Purkinje cell (primary cell): ENCODE data around the gene TREML2. TPM values are rescaled to one million over a fixed set of nuclear protein-coding genes. Genes with fewer than 3 reads are reported as not detected.

Source experiments
- polyA plus RNA-seq: library from polyadenylated mRNA; unstranded; fragments of >200 nt; fragmentation: Nextera tagmentation; gene quantifications from 2 replicates; pipeline ENCODE4 v1.2.1, GENCODE V29; 2014

The TREML2 gene, protein sequence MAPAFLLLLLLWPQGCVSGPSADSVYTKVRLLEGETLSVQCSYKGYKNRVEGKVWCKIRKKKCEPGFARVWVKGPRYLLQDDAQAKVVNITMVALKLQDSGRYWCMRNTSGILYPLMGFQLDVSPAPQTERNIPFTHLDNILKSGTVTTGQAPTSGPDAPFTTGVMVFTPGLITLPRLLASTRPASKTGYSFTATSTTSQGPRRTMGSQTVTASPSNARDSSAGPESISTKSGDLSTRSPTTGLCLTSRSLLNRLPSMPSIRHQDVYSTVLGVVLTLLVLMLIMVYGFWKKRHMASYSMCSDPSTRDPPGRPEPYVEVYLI
- polyA plus RNA-seq: not detected in 2 replicates

DNA sequence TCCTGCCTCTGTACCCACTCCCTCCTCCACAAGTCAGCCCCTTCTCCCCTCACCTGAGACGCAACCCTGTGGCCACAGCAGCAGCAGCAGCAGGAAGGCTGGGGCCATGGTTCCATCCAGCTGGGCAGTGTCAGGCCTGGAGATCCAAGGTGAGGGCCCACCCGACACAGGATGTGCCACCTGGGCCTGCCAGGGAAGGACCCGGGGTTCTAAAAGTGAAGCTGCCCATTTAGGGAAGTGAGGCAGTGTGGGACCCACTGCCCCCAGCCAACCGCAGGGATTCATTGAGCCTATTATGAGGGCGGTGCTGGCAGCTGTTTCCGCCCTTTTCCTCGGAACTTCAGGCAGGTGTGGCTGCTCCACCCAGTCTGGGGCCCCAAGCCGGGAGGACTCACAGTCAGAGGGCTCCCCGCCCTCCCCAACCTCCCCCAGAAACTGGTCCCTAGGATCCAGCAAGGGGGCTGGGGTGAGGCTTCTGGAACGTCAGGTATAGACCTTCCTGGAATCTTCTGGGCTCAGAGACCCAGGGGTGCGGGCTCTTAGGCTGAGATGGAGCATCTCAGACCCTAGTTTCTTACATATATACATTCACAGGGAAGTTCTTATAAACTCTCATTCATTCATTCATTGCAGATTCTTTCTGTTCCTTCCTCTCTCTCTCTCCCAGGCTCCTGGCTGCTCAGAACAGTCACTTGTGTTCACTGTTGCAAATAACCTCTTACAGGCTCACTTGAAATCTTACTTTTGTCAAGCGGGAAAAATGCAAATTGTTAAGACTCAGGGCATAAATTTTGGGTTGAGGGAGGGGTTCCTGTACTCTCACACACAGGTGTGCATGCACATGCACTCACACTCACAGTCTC lies at the start of gene TREML2:
TREML2 (minus strand) TSS at position 249 of the 863 bp plus-strand sequence; CDS start at position 108, 141 bp downstream.

DNA sequence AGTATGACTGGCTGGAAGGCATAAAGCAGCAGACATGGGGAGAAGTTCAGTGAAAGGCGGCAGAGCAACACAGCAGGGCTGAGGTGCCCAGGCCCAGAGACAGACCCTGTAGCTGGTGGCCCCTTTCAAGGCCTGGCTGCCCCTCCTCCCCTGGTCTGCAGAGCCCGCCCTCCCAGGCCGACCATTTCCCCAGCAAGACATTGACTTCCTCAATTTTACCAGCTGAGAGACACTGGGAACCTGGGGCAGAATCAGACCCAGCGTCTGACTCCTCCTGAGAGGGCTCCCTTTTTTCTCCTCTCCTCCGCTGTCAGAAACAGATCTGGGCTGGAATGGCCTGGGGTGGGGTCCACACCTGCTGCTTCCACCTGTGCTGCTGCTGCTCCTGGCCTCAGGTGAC lies 27.1 kb upstream of the TREML2 start, which contains the start of gene TREML4:
TREML4 (plus strand) TSS at position 254 of the 400 bp plus-strand sequence; CDS start at position 333, 79 bp downstream.

DNA sequence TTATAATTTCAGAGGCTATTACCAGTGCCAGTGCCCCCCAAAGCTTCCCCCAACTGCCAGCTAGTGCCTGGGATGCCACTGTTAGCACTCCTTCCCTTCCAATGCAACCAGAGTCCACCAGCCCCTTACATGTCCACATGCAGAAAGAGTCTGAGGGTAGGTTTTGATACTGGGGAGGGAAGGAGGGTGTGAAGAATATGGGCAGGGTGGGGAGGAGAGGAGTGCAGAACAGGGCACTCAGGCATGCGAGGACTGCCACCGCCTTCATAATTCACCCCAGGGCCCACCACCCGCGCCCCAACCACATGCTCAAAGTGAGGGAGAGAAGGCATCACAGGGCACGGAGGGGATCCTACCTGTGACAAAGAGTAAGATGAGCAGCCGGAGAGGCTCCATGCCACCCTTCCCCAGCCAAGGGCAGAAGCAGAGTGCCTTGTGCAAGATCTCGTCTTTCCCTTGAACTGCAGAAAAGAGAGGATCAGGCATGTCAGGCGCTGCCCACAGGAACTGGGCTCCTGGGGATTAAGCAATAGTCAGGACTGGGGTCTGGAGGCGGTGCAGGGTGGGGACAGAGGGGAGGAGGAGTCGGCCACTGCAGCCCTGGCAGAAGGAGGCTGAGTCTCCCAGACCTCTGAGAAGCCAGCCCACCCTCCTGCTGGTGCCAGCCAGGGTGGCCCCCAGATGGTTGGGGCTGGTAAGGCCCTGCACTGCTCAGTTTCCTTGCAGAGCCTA lies 38.1 kb downstream of the TREML2 start, which contains the start of gene TREM2:
TREM2 (minus strand) TSS at position 430 of the 732 bp plus-strand sequence; CDS start at position 396, 34 bp downstream.

DNA sequence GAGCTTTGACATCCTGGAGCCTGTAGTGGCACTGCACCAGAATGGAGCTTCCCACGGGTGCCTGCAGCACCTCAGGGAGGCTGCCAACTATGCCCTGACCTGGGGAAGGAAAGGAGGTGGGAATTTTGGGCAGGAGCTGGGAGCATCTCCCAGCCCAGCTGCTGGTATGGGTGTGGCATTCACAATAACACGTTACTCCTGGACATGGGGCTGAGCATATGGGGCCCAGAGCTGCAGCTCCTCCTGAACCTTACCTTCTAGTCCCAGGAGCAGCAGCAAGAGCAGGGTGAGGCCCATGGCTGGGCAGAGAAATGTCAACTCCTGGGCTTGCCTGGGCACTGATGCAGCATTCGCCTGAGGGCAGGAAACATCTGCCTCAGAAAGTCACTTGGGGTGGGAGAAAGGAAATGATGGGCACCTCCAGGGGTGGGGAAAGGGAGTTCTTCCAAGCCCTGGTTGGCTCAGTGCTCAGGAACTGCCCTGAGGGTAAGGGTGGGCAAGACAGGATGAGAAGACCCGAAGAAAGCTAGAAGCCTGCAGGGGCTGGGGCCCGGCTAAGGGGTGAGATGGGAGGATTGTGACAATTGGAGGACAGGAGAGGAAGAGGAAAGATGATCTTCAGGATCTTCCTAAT lies 46.8 kb downstream of the TREML2 start, which contains the start of gene TREML1:
TREML1 (minus strand) TSS at position 356 of the 634 bp plus-strand sequence; CDS start at position 297, 59 bp downstream.

Other genes with a start within 250 kb of the TREML2 start
- not detected in 2 replicates for gene UNC5CL, start 161.9 kb downstream of the TREML2 start, polyA plus RNA-seq
- gene TSPO2, start 158.7 kb downstream of the TREML2 start, polyA plus RNA-seq: not detected in 2 replicates
- gene APOBEC2, start 147.9 kb downstream of the TREML2 start, polyA plus RNA-seq: 4.9 and 6.3 TPM in 2 replicates
- gene OARD1, start 128.8 kb downstream of the TREML2 start, polyA plus RNA-seq: 43.2 and 77.1 TPM in 2 replicates
- gene NFYA, start 128.2 kb downstream of the TREML2 start, polyA plus RNA-seq: 4.0 and 4.2 TPM in 2 replicates
- not detected in 2 replicates for gene TREML1, start 46.8 kb downstream of the TREML2 start, polyA plus RNA-seq
- gene TREM2, start 38.0 kb downstream of the TREML2 start, polyA plus RNA-seq: not detected in 2 replicates
- gene TREML4, start 27.2 kb upstream of the TREML2 start, polyA plus RNA-seq: not detected in 2 replicates
- not detected in 2 replicates for gene TREM1, start 85.5 kb upstream of the TREML2 start, polyA plus RNA-seq
- gene NCR2, start 134.5 kb upstream of the TREML2 start, polyA plus RNA-seq: not detected in 2 replicates